Transverse colon (tissue), 4 donors: Measurements from ENCODE around the gene VAPB. TPM values are rescaled to one million over a fixed set of nuclear protein-coding genes. Genes with fewer than 3 reads are reported as not detected.

ENCODE experiments used
- DNase-seq: peaks from one replicate; pipeline ENCODE4 v3.0.0-alpha.2; 2019
- H3K27ac ChIP-seq, 4 donors: fragments of 200-600 bp; sonication (generic); 2 replicates each; pipeline ENCODE4 v1.5.1; 2016 to 2018; ENCODE audit warnings: inconsistent platforms in 4 of 4
- H3K27me3 ChIP-seq: fragments of 200-600 bp; sonication (generic); 2 replicates; pipeline ENCODE4 v1.5.1; 2017; ENCODE audit warnings: inconsistent platforms
- H3K36me3 ChIP-seq, 4 donors: fragments of 200-600 bp; sonication (generic); 2 replicates each; pipeline ENCODE4 v1.5.1; 2017 to 2019; ENCODE audit warnings: inconsistent platforms in 4 of 4
- H3K4me1 ChIP-seq, 4 donors: fragments of 200-600 bp; sonication (generic); 2 replicates each; pipeline ENCODE4 v1.5.1; 2017 to 2020; ENCODE audit warnings: inconsistent platforms in 4 of 4
- H3K4me3 ChIP-seq, 4 donors: fragments of 200-600 bp; sonication (generic); 1 replicate in 1 of 4; 2 replicates in 3 of 4; pipeline versions ENCODE4 v1.5.1 to v1.6.1; 2017 to 2019; ENCODE audit warnings: inconsistent platforms in 4 of 4
- H3K9me3 ChIP-seq, 2 donors: fragments of 200-600 bp; sonication (generic); 2 replicates each; pipeline ENCODE4 v1.5.1; 2017 to 2019; ENCODE audit warnings: inconsistent platforms in 2 of 2
- EP300 ChIP-seq: sonication (generic); formaldehyde crosslinking; IDR thresholded peaks from one replicate; pipeline ENCODE4 v1.6.1; 2017; ENCODE audit warnings: antibody characterized with exemption, low read depth
- POLR2A ChIP-seq: fragments of 450-650 bp; IDR thresholded peaks from one replicate; pipeline ENCODE4 v1.6.1; 2016; ENCODE audit warnings: antibody characterized with exemption, mild to moderate bottlenecking, moderate library complexity
- POLR2AphosphoS5 ChIP-seq, 3 donors: sonication (generic); formaldehyde crosslinking; IDR thresholded peaks; one replicate each; pipeline ENCODE4 v1.6.1; 2016; ENCODE audit warnings: antibody characterized with exemption in 3 of 3
- WGBS, 2 donors: methylation state at CpG; one replicate each; pipeline ENCODE4 v1.1.5; 2018; ENCODE audit warnings: low coverage in 1 of 2; 5-methylcytosine and 5-hydroxymethylcytosine counted together
- in situ Hi-C, 4 donors: fragments of 200-750 bp; cut with MboI; loops; one replicate each; pipeline versions ENCODE4 v1.15.0 to v1.15.1; 2017; ENCODE audit warnings: low sequenced_read_pairs in 3 of 4, low pct_ligation_motif_present in 1 of 4, low pct_unique_long_range_greater_than_20kb in 1 of 4
- intact Hi-C: fragments of 100-400 bp; cut with DNase I; formaldehyde crosslinking; loops from one replicate; pipeline ENCODE4 v1.15.1; 2023; ENCODE audit warnings: low total_unique reads
- total RNA-seq, 4 donors: library from RNA; depleted of rRNA; stranded (reverse); fragments of >200 nt; gene quantifications; one replicate each; pipeline ENCODE4 v1.1.0, GENCODE V29; 2016
- TF ChIP-seq, protein P1 (sequence below), 5 experiments: fragments of 200-600 bp in 3 of 5; fragments of 450-650 bp in 2 of 5; sonication (generic) in 3 of 5; IDR thresholded peaks; 1 replicate in 2 of 5; 2 replicates in 3 of 5; pipeline ENCODE4 v1.5.1; 2016 to 2017; ENCODE audit warnings: antibody characterized with exemption in 5 of 5, inconsistent platforms in 3 of 5, mild to moderate bottlenecking in 2 of 5, moderate library complexity in 1 of 5

VAPB gene
- total RNA-seq, 4 donors from 2014 or later = 11.6 to 44.8 (median 28.0) TPM

DNA sequence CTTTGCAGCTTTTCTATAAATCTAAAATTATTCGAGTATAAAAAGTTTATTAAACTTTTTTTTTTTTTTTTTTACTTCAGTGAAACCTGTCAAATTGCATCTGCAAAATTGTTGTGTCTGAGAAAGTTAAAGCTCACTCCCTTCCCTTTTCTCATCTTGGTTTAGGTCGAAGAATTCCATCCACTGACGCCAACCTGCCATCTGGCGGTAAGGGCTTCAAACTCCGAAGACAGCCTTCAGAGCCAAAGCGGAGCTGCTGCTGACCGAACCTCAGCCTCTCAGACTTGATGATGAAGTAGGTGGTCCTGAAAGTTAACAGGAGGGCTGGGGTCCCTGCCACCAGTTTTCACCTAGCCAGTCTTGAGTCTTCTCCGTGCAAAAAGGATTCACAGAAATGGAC is 29.6 kb upstream of the VAPB start:
- WGBS, 2 donors = 67 to 93% methylated on average over 2 to 8 of the region's 8 CpGs

DNA sequence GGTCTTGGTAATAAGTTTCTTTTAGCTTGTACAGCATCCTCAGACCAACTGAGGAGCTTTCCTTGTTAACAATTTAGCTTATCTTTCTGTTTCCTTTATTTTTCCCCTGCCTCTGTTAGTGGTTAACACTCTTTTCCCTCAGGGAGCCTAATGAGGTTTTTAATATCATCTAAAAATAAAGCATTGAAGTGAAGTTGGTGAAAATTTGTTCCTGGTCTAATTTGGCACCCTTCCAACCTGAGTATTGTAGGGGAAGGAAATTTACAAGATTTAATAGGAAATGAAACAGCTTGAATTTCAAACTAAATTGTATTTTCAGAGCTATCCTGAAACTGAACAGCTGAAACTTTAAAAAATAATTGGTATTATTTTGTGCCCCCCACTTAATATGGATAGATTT is 28.1 kb upstream of the VAPB start:
- Histone ChIP-seq H3K9me3 (no peaks in the 10 kb centered on the region), H3K4me3 (no peak overlapping the region), H3K4me1 (peaks cover 0 to 7% (median 2%) of the 10 kb centered on the region in 4 donors), H3K36me3 (peaks cover 0 to 12% (median 5%) of the 10 kb centered on the region in 4 donors), H3K27ac (no peak overlapping the region), H3K27me3 (no peaks in the 10 kb centered on the region)
- intact Hi-C loops (no loop called here), in situ Hi-C loops (no loop called here)
- DNase-seq = no peak
- TF ChIP-seq POLR2A (no peak), POLR2AphosphoS5 (IDR thresholded peaks at IDR 0.05) (no peak)
- TF ChIP-seq, protein P1, sequence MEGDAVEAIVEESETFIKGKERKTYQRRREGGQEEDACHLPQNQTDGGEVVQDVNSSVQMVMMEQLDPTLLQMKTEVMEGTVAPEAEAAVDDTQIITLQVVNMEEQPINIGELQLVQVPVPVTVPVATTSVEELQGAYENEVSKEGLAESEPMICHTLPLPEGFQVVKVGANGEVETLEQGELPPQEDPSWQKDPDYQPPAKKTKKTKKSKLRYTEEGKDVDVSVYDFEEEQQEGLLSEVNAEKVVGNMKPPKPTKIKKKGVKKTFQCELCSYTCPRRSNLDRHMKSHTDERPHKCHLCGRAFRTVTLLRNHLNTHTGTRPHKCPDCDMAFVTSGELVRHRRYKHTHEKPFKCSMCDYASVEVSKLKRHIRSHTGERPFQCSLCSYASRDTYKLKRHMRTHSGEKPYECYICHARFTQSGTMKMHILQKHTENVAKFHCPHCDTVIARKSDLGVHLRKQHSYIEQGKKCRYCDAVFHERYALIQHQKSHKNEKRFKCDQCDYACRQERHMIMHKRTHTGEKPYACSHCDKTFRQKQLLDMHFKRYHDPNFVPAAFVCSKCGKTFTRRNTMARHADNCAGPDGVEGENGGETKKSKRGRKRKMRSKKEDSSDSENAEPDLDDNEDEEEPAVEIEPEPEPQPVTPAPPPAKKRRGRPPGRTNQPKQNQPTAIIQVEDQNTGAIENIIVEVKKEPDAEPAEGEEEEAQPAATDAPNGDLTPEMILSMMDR (IDR thresholded peaks at IDR 0.05) = no peak

More for the DNA sequence above, 29.6 kb upstream of the VAPB start:
- Histone ChIP-seq H3K9me3 (no peaks in the 10 kb centered on the region), H3K27ac (no peak overlapping the region), H3K4me1 (peaks cover 0 to 6% (median 2%) of the 10 kb centered on the region in 4 donors), H3K27me3 (no peaks in the 10 kb centered on the region), H3K36me3 (peaks cover 0 to 27% (median 5%) of the 10 kb centered on the region in 4 donors), H3K4me3 (no peak overlapping the region)
- in situ Hi-C loops (no loop called here), intact Hi-C loops (no loop called here)
- DNase-seq = no peak
- TF ChIP-seq, protein P1 (IDR thresholded peaks at IDR 0.05) = no peak
- TF ChIP-seq POLR2AphosphoS5 (IDR thresholded peaks at IDR 0.05) = no peak
- TF ChIP-seq EP300 = no peak

DNA sequence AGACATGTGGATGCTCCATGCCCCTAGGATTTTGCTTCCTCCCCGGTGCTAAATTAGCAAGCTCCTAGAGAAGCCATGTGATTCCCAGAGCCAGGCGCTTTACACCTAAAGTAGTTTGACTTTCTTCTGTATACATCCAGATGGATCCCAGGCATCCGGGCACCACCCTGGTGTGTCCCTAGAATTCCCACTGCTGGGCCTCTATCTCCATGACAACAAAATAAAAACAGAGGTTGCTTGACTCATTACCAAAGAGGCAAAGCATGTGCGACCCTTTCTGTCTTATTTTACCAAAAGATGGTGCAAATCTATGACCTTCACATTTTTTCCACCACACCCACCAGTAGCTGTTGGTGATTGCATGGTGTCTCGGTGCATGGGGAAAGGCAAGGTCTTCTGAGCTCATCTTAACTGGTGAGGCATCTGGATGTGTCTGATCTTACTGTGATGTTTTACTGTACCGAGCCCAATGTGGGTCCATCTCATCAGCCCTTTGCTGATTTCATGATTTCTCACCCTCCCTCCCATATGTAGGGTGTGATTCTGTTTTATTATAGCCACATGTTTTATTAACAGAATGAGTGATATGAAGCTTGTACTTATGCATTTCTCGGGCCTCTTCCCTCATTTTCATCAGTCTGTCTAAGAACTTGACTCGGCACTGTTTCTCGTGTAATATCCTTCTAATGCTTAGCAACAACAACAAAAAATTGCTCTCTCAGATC is 27.4 kb upstream of the VAPB start:
- in situ Hi-C loops = no loop called here
- H3K27me3 ChIP-seq = no peaks in the 10 kb centered on the region
- 75 to 80% methylated on average over 6 to 9 of the region's 9 CpGs for WGBS, 2 donors
- H3K27ac ChIP-seq = peak overlapping the region in 1 of 4 donors; percentile 1
- TF ChIP-seq POLR2A = no peak
- no peak for TF ChIP-seq EP300
- TF ChIP-seq POLR2AphosphoS5 (IDR thresholded peaks at IDR 0.05) = no peak
- peaks cover 0 to 14% (median 2%) of the 10 kb centered on the region in 4 donors for H3K4me1 ChIP-seq
- peaks cover 0 to 11% (median 5%) of the 10 kb centered on the region in 4 donors for H3K36me3 ChIP-seq
- DNase-seq = no peak
- H3K4me3 ChIP-seq = no peak overlapping the region
- H3K9me3 ChIP-seq = no peaks in the 10 kb centered on the region
- intact Hi-C loops = no loop called here

DNA sequence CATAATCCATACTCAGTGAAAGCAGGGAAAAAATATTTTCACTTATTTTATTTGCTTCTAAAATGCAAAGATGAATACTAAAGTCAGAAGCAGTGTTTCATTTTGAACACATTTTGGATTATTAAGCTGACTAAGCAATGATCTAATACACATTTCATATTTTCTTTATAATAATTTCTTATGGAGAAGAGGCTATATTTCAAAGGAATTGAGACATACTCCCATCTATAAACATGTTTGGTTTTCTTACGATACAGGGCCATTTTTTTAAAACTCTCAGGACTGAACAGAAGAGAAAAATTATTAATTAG is 26.9 kb upstream of the VAPB start:
- Histone ChIP-seq H3K27ac (no peak overlapping the region), H3K36me3 (peaks cover 0 to 11% (median 5%) of the 10 kb centered on the region in 4 donors), H3K9me3 (no peaks in the 10 kb centered on the region), H3K27me3 (no peaks in the 10 kb centered on the region), H3K4me3 (no peak overlapping the region), H3K4me1 (peaks cover 0 to 14% (median 2%) of the 10 kb centered on the region in 4 donors)
- intact Hi-C loops = no loop called here
- DNase-seq = no peak
- WGBS, 2 donors = 94 to 100% methylated on average over 1 of the region's 1 CpG
- TF ChIP-seq EP300 (no peak), POLR2A (no peak), POLR2AphosphoS5 (IDR thresholded peaks at IDR 0.05) (no peak)
- TF ChIP-seq, protein P1 (IDR thresholded peaks at IDR 0.05) = no peak
- in situ Hi-C loops = no loop called here

DNA sequence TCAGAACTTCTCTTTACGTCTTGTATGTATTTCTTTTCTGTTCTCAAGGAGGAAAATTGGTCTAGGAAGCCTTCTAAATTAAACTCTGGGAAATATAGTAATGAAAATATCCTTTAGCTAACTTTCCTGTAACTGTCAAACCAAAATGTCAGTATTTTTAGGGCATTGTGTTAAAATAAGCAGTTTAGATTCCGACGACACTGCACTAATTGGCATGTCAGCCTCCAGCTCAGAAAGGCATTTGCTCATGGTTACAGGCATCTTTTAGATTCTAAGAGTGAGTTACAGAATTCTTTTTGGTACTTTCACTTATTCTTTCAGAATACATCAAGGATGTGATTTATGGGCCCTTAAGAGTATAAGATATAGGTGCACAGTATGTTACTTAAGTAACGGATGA is 26.1 kb upstream of the VAPB start:
- WGBS, 2 donors = 95% methylated on average over 4 of the region's 4 CpGs
- no peak for DNase-seq
- Histone ChIP-seq H3K4me3 (no peak overlapping the region), H3K4me1 (peaks cover 0 to 14% (median 2%) of the 10 kb centered on the region in 4 donors), H3K36me3 (peaks cover 0 to 11% (median 5%) of the 10 kb centered on the region in 4 donors), H3K27me3 (no peaks in the 10 kb centered on the region), H3K27ac (no peak overlapping the region), H3K9me3 (no peaks in the 10 kb centered on the region)
- TF ChIP-seq POLR2A (no peak), EP300 (no peak), POLR2AphosphoS5 (IDR thresholded peaks at IDR 0.05) (no peak)
- TF ChIP-seq, protein P1 (IDR thresholded peaks at IDR 0.05) = no peak
- intact Hi-C loops (no loop called here), in situ Hi-C loops (no loop called here)
